ENCODE results near the gene TRMT61A.
A peak's percentile ranks its signal among the peaks of the same experiment; 100 is the strongest.

The TRMT61A gene

GRCh38 chr14:103548463-103549351 is 19.7 kb downstream of the TRMT61A start:
- no peak for DNase-seq

GRCh38 chr14:103549361-103550311 is 20.6 kb downstream of the TRMT61A start:
- DNase-seq, result no peak

GRCh38 chr14:103550451-103551337 is 21.7 kb downstream of the TRMT61A start:
- no peak for DNase-seq

- no peak for DNase-seq
These were observed 22.4 kb downstream of the TRMT61A start for GRCh38 chr14:103551338-103551762.

- no peak for DNase-seq
These were observed 23.2 kb downstream of the TRMT61A start for GRCh38 chr14:103552011-103552845.

- no peak for DNase-seq
These were observed 23.8 kb downstream of the TRMT61A start for GRCh38 chr14:103552846-103553210.

GRCh38 chr14:103555559-103556337 is 26.8 kb downstream of the TRMT61A start:
- DNase-seq, result no peak

- DNase-seq, result no peak
These were observed 28.2 kb downstream of the TRMT61A start for GRCh38 chr14:103556946-103557758.

- no peak for DNase-seq
These were observed 29.3 kb downstream of the TRMT61A start for GRCh38 chr14:103558071-103558882.

- no peak for DNase-seq
These were observed 30.8 kb downstream of the TRMT61A start for GRCh38 chr14:103559766-103560165.

GRCh38 chr14:103560691-103561090 is 31.7 kb downstream of the TRMT61A start:
- no peak for DNase-seq

GRCh38 chr14:103561381-103562178 is 32.6 kb downstream of the TRMT61A start:
- peak; percentile 66 for DNase-seq

- no peak for DNase-seq
These were observed 33.1 kb downstream of the TRMT61A start for GRCh38 chr14:103562179-103562428.

GRCh38 chr14:103562429-103563225 is 33.6 kb downstream of the TRMT61A start, which contains the start of the genes BAG5 and COA8:
Gene BAG5 (minus strand): TSS chr14:103562657. CDS start chr14:103561164, 1,493 bp downstream.
Gene COA8 (plus strand): TSS chr14:103562960. CDS start chr14:103563002, 42 bp downstream.
- DNase-seq, result peak; percentile 91

GRCh38 chr14:103563226-103563620 is 34.2 kb downstream of the TRMT61A start:
- DNase-seq, result no peak

- no peak for DNase-seq
These were observed 35.0 kb downstream of the TRMT61A start for GRCh38 chr14:103563844-103564505.

GRCh38 chr14:103568952-103569351 is 40.0 kb downstream of the TRMT61A start:
- DNase-seq, result no peak

All from stimulated activated CD4-positive, alpha-beta T cell treated with anti-CD3 and anti-CD28 coated beads, Interleukin-15, amount 100 ng/mL, for 24 hours (primary cell).